Spleen (tissue), 11 donors: ENCODE measurements around the gene KMT2E. TPM values are rescaled to one million over a fixed set of nuclear protein-coding genes. Genes with fewer than 3 reads are reported as not detected.

Experiments used
- DNase-seq: peaks from one replicate; pipeline ENCODE4 v3.0.0-alpha.2; 2020
- H3K27ac ChIP-seq, 8 donors: fragments of 200-600 bp; sonication (generic) in 7 of 8; 1 replicate in 4 of 8; 2 replicates in 4 of 8; pipeline versions ENCODE4 v1.5.0 to v1.8.0; 2016 to 2021; ENCODE audit warnings: inconsistent platforms in 4 of 8, mild to moderate bottlenecking in 4 of 8, moderate library complexity in 1 of 8
- H3K27me3 ChIP-seq, 7 donors: fragments of 200-600 bp; sonication (generic) in 6 of 7; replicated peaks in 1 of 7; 1 replicate in 4 of 7; 2 replicates in 3 of 7; pipeline versions ENCODE4 v1.5.0 to v1.8.0; 2016 to 2021; ENCODE audit warnings: inconsistent platforms in 3 of 7, mild to moderate bottlenecking in 1 of 7
- H3K36me3 ChIP-seq, 6 donors: fragments of 200-600 bp; sonication (generic) in 5 of 6; 1 replicate in 4 of 6; 2 replicates in 2 of 6; pipeline versions ENCODE4 v1.5.0 to v1.8.0; 2016 to 2021; ENCODE audit warnings: inconsistent platforms in 2 of 6
- H3K4me1 ChIP-seq, 6 donors: fragments of 200-600 bp; sonication (generic) in 5 of 6; 1 replicate in 3 of 6; 2 replicates in 3 of 6; pipeline versions ENCODE4 v1.5.0 to v1.8.0; 2016 to 2021; ENCODE audit warnings: inconsistent platforms in 3 of 6
- H3K4me3 ChIP-seq, 8 donors: fragments of 200-600 bp; sonication (generic) in 7 of 8; 1 replicate in 4 of 8; 2 replicates in 4 of 8; pipeline versions ENCODE4 v1.5.0 to v1.8.0; 2016 to 2021; ENCODE audit warnings: inconsistent platforms in 4 of 8, mild to moderate bottlenecking in 4 of 8, moderate library complexity in 2 of 8
- H3K9me3 ChIP-seq, 8 donors: fragments of 200-600 bp; sonication (generic) in 7 of 8; 1 replicate in 4 of 8; 2 replicates in 4 of 8; pipeline versions ENCODE4 v1.5.0 to v1.8.0; 2016 to 2021; ENCODE audit warnings: inconsistent platforms in 4 of 8
- POLR2A ChIP-seq, 3 donors: fragments of 450-650 bp; IDR thresholded peaks; one replicate each; pipeline ENCODE4 v1.5.1; 2017; ENCODE audit warnings: antibody characterized with exemption in 3 of 3, mild to moderate bottlenecking in 1 of 3
- POLR2AphosphoS5 ChIP-seq, 3 donors: sonication (generic); formaldehyde crosslinking; IDR thresholded peaks; one replicate each; pipeline ENCODE4 v1.5.1; 2017; ENCODE audit warnings: antibody characterized with exemption in 3 of 3
- WGBS, 5 donors: extraction: QIAGEN DNeasy Blood & Tissue Kit in 3 of 5; methylation state at CpG; one replicate each; pipeline versions ENCODE4 v1.1.5 to v1.1.7; 2013 to 2018; 5-methylcytosine and 5-hydroxymethylcytosine counted together
- intact Hi-C: fragments of 100-400 bp; cut with DNase I; formaldehyde crosslinking; loops from one replicate; pipeline ENCODE4 v1.15.0; 2023; ENCODE audit warnings: low total_unique reads
- polyA plus RNA-seq, 3 donors: library from polyadenylated mRNA; stranded (reverse); fragments of 200-250 nt; gene quantifications; one replicate each; pipeline ENCODE4 v1.2.1, GENCODE V29; 2013
- total RNA-seq, 7 donors: library from RNA; depleted of rRNA in 3 of 7; stranded (reverse); fragments of >200 nt in 3 of 7; fragmentation: NEBNext Ultra II Directional in 4 of 7; extraction: Animal tissue kit (Norgen Biotek cat#: 25700) in 4 of 7; gene quantifications; one replicate each; pipeline versions ENCODE4 v1.1.0 to v1.2.1, GENCODE V29; 2016 to 2021
- TF ChIP-seq, protein P1 (sequence below), 11 experiments: fragments of 200-600 bp in 7 of 11; fragments of 450-650 bp in 4 of 11; sonication (generic) in 4 of 11; IDR thresholded peaks in 8 of 11; conservative IDR thresholded peaks in 3 of 11; 1 replicate in 7 of 11; 2 replicates in 4 of 11; pipeline versions ENCODE4 v1.4.0 to v1.8.0; 2016 to 2021; ENCODE audit warnings: antibody characterized with exemption in 11 of 11, inconsistent platforms in 4 of 11, mild to moderate bottlenecking in 1 of 11
- donor health status: healthy with polysubstance abuse.
- donor health status: DM: no; HTN: no; CAD: no; lungs with moderate emphysema.
- donor health status: DM: no; HTN: no; CAD: no.
- donor health status: Bipolar disorder and iron deficiency.
- donor health status: healthy.
- donor health status: DM: no; HTN: no; CAD: no.
- donor health status: DM: yes; HTN: yes; CAD: no.

Gene KMT2E
- total and polyA plus RNA-seq, 10 donors: 11.5 to 215 (median 137) TPM

DNA sequence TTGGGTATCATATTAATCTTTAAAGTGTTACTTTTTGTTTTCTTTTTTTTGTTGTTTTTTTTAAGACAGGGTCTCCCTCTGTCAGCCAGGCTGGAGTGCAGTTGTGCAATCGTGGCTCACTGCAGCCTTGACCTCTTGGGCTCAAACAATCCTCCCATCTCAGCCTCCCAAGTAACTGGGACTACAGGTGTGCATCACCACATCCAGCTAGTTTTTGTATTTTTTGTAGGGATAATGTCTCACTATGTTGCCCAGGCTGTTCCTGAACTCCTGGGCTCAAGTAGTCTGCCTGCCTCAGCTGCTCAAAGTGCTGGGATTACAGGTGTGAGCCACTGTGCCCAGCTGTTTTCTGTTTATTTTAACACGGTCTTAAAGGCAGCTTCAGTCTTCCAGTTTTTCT lies 23.3 kb downstream of the KMT2E start:
- TF ChIP-seq, protein P1, sequence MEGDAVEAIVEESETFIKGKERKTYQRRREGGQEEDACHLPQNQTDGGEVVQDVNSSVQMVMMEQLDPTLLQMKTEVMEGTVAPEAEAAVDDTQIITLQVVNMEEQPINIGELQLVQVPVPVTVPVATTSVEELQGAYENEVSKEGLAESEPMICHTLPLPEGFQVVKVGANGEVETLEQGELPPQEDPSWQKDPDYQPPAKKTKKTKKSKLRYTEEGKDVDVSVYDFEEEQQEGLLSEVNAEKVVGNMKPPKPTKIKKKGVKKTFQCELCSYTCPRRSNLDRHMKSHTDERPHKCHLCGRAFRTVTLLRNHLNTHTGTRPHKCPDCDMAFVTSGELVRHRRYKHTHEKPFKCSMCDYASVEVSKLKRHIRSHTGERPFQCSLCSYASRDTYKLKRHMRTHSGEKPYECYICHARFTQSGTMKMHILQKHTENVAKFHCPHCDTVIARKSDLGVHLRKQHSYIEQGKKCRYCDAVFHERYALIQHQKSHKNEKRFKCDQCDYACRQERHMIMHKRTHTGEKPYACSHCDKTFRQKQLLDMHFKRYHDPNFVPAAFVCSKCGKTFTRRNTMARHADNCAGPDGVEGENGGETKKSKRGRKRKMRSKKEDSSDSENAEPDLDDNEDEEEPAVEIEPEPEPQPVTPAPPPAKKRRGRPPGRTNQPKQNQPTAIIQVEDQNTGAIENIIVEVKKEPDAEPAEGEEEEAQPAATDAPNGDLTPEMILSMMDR (IDR thresholded peaks at IDR 0.05 in 8 of 11, conservative IDR thresholded peaks at IDR 0.05 in 3 of 11): no peak
- TF ChIP-seq POLR2AphosphoS5 (IDR thresholded peaks at IDR 0.05) (no peak), POLR2A (IDR thresholded peaks at IDR 0.05) (no peak)
- Histone ChIP-seq H3K9me3 (no peaks in the 10 kb centered on the region), H3K36me3 (peaks cover 0 to 40% (median 16%) of the 10 kb centered on the region in 6 donors), H3K4me1 (peaks cover 32 to 100% (median 84%) of the 10 kb centered on the region in 6 donors), H3K27me3 (no peaks in the 10 kb centered on the region), H3K27ac (no peak overlapping the region), H3K4me3 (no peak overlapping the region)
- WGBS, 5 donors: 66 to 72% (median 70%) methylated on average over 2 of the region's 2 CpGs
- DNase-seq: no peak
- intact Hi-C loops: no loop called here

DNA sequence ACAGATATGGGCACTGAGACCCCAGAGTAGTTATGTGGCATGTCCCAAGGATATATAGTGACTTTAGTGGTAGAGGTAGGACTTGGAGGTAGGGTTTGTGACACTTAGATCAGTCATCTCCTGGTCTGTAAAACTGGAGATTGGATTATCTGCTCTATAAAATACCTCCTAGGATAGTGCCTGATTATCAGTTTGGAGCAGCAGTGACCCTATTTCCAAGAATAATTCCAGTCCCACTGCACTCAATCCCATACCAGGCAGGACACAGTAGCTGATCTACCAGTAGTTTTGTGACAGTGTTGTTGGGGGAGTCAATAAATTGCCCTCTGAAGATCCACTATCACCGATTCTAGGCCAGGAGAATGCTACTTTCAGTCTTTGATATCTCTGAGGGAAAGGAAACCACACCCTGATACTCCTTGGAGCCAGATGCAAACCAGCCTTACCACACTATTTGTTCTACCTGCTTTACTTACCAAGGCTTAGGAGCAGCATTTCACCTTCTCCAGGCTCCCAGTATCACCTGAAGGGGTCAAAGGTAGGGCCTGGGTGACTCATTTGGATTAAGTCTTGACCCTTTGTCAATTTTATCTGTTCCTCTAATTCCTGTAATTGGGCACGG lies 30.6 kb downstream of the KMT2E start:
- peaks cover 3 to 87% (median 48%) of the 10 kb centered on the region in 6 donors for H3K4me1 ChIP-seq
- 72 to 89% (median 83%) methylated on average over 2 of the region's 2 CpGs for WGBS, 5 donors
- intact Hi-C loops: no loop called here

DNA sequence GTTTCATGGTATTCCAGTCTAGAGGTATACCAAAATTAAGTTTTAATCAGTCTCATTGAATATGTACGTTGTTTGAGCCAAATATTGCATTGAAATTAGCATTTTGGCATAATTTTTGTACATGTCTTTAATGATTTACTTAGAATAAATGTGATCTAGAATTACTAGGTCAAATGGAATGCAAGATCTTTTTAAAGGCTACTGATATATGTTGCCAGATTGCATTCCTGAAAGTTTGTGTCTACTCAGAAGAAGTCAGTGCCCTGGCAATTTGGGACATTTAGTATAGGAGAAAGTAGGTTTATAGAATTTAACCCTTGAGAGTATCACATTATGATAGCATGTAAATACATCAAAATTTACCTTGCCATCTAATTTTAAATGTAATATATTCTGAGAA lies 32.4 kb downstream of the KMT2E start:
- Histone ChIP-seq H3K4me3 (no peak overlapping the region), H3K27me3 (no peaks in the 10 kb centered on the region), H3K36me3 (peaks cover 0 to 100% (median 48%) of the 10 kb centered on the region in 6 donors), H3K27ac (no peak overlapping the region), H3K4me1 (peaks cover 0 to 82% (median 34%) of the 10 kb centered on the region in 6 donors), H3K9me3 (no peaks in the 10 kb centered on the region)
- intact Hi-C loops: no loop called here
- no peak for DNase-seq
- TF ChIP-seq POLR2AphosphoS5 (IDR thresholded peaks at IDR 0.05): no peak
- no peak for TF ChIP-seq POLR2A (IDR thresholded peaks at IDR 0.05)
- TF ChIP-seq, protein P1 (IDR thresholded peaks at IDR 0.05 in 8 of 11, conservative IDR thresholded peaks at IDR 0.05 in 3 of 11): no peak
- 73 to 89% (median 86%) methylated on average over 1 of the region's 1 CpG for WGBS, 5 donors

More for the DNA sequence above, 30.6 kb downstream of the KMT2E start:
- no peak for DNase-seq
- no peaks in the 10 kb centered on the region for H3K9me3 ChIP-seq
- peaks cover 0 to 91% (median 50%) of the 10 kb centered on the region in 6 donors for H3K36me3 ChIP-seq
- peak overlapping the region in 2 of 8 donors; percentile 18 to 22 for H3K27ac ChIP-seq
- no peak overlapping the region for H3K4me3 ChIP-seq
- TF ChIP-seq, protein P1 (IDR thresholded peaks at IDR 0.05 in 8 of 11, conservative IDR thresholded peaks at IDR 0.05 in 3 of 11): no peak
- TF ChIP-seq POLR2AphosphoS5 (IDR thresholded peaks at IDR 0.05): peak in 1 of 3 donors; percentile 33
- no peaks in the 10 kb centered on the region for H3K27me3 ChIP-seq

DNA sequence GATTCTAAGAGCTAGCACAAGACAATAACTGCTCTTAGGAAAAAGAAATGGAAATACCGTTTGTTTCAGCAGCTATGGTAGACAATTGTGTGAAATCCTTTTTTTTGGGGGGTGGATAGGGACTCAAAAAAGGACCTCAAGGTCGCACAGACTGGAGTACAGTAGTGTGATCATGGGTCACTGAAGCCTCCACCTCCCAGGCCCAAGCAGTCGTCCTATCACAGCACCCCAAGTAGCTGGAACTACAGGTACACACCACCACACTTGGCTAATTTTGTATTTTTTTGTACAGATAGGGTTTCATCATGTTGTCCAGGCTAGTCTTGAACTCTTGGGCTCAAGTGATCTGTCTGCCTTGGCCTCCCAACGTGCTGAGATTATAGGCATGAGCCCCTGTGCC lies 33.9 kb downstream of the KMT2E start:
- peaks cover 0 to 100% (median 46%) of the 10 kb centered on the region in 6 donors for H3K36me3 ChIP-seq

More for the DNA sequence above, 33.9 kb downstream of the KMT2E start:
- WGBS, 5 donors: 87 to 92% (median 90%) methylated on average over 4 of the region's 4 CpGs
- Histone ChIP-seq H3K4me1 (peaks cover 0 to 88% (median 32%) of the 10 kb centered on the region in 6 donors), H3K27ac (no peak overlapping the region), H3K27me3 (no peaks in the 10 kb centered on the region), H3K4me3 (no peak overlapping the region), H3K9me3 (no peaks in the 10 kb centered on the region)
- no peak for TF ChIP-seq POLR2A (IDR thresholded peaks at IDR 0.05)
- TF ChIP-seq, protein P1 (IDR thresholded peaks at IDR 0.05 in 8 of 11, conservative IDR thresholded peaks at IDR 0.05 in 3 of 11): no peak
- peak in 1 of 3 donors; percentile 55 for TF ChIP-seq POLR2AphosphoS5 (IDR thresholded peaks at IDR 0.05)
- no peak for DNase-seq
- intact Hi-C loops: no loop called here
